NOMO-1 (cell line): Measurements from ENCODE around the gene PDZK1.
"Not testable (repeated sequence)": the region's sequence is repeated elsewhere in the genome, so short reads cannot be mapped to it uniquely, and the experiment has no call there.

ENCODE experiments used
- DNase-seq, 2 experiments: peaks; one replicate each; lab custom pipeline; 2025; ENCODE audit not compliant: unreplicated experiment in 2 of 2; lab: John Stamatoyannopoulos, UW

PDZK1 gene

GRCh38 chr1:145711213-145711651, 4.1 kb upstream of the PDZK1 start:
- no peak for DNase-seq

- DNase-seq, result no peak
These were observed 3.3 kb upstream of the PDZK1 start for GRCh38 chr1:145710291-145711027.

- DNase-seq, result no peak
These were observed 895 bp upstream of the PDZK1 start for GRCh38 chr1:145708063-145708462.

GRCh38 chr1:145706086-145706664, 993 bp downstream of the PDZK1 start:
- no peak for DNase-seq

GRCh38 chr1:145705622-145706021, 1.5 kb downstream of the PDZK1 start:
- DNase-seq, result no peak

GRCh38 chr1:145702826-145703225, 4.3 kb downstream of the PDZK1 start:
- no peak for DNase-seq

GRCh38 chr1:145702052-145702451, 5.1 kb downstream of the PDZK1 start:
- no peak for DNase-seq

GRCh38 chr1:145701306-145701862, 5.8 kb downstream of the PDZK1 start:
- DNase-seq, result no peak

- no peak for DNase-seq
These were observed 10.6 kb downstream of the PDZK1 start for GRCh38 chr1:145696630-145696960.

GRCh38 chr1:145695821-145696629, 11.1 kb downstream of the PDZK1 start:
- DNase-seq, result peak; percentile 44 to 66

- DNase-seq, result peak in 1 of 2 experiments; percentile 13
These were observed 14.3 kb downstream of the PDZK1 start for GRCh38 chr1:145692785-145693443.

- DNase-seq, result peak in 1 of 2 experiments; percentile 60
These were observed 16.3 kb downstream of the PDZK1 start for GRCh38 chr1:145690587-145691558.

GRCh38 chr1:145689922-145690321, 17.2 kb downstream of the PDZK1 start:
- no peak for DNase-seq

- no peak for DNase-seq
These were observed 18.2 kb downstream of the PDZK1 start for GRCh38 chr1:145688924-145689323.

GRCh38 chr1:145688328-145688727, 18.8 kb downstream of the PDZK1 start:
- DNase-seq, result no peak

- not testable (repeated sequence) for DNase-seq
These were observed 21.1 kb downstream of the PDZK1 start for GRCh38 chr1:145686078-145686477.

- DNase-seq, result not testable (repeated sequence)
These were observed 22.3 kb downstream of the PDZK1 start for GRCh38 chr1:145684858-145685257.

- not testable (repeated sequence) for DNase-seq
These were observed 34.0 kb downstream of the PDZK1 start for GRCh38 chr1:145673217-145673616.

- not testable (repeated sequence) for DNase-seq
These were observed 36.0 kb downstream of the PDZK1 start for GRCh38 chr1:145670995-145671745.
